T47D (cell line): Measurements from ENCODE around the gene BRICD5.

ENCODE experiments used
- DNase-seq, 2 experiments: peaks; one replicate each; pipeline versions ENCODE4 v3.0.0 to v3.0.0-alpha.2; 2011 to 2012; ENCODE audit warnings: low read depth in 1 of 2, low spot score in 1 of 2
- JUND ChIP-seq: IDR thresholded peaks from 2 replicates; pipeline ENCODE4 v1.6.1; 2012; ENCODE audit warnings: low read depth
- in situ Hi-C: cut with HindIII; loops from 2 replicates; pipeline ENCODE4 v1.10.0; 2016; ENCODE audit warnings: low sequenced_read_pairs, low pct_unique_long_range_greater_than_20kb

BRICD5 gene

DNA sequence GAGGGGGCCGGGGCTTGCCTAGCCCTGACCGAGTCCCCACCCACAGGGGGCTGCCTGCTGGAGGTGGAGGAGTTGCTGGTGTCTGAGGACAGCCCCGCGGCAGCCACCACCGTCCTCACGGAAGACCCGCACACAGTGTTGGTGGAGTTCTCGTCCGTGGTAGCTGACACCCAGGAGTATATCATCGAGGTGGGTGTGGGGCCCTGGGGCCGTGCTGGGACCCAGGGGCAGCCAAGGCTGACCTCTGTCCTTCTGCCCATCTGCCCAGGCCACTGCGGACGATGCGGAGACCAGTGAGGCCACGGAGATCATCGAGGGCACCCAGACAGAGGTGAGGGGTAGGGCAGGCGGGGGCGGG is 24.1 kb upstream of the BRICD5 start:
- in situ Hi-C loops, result no loop called here
- DNase-seq, result no peak
- no peak for TF ChIP-seq JUND

DNA sequence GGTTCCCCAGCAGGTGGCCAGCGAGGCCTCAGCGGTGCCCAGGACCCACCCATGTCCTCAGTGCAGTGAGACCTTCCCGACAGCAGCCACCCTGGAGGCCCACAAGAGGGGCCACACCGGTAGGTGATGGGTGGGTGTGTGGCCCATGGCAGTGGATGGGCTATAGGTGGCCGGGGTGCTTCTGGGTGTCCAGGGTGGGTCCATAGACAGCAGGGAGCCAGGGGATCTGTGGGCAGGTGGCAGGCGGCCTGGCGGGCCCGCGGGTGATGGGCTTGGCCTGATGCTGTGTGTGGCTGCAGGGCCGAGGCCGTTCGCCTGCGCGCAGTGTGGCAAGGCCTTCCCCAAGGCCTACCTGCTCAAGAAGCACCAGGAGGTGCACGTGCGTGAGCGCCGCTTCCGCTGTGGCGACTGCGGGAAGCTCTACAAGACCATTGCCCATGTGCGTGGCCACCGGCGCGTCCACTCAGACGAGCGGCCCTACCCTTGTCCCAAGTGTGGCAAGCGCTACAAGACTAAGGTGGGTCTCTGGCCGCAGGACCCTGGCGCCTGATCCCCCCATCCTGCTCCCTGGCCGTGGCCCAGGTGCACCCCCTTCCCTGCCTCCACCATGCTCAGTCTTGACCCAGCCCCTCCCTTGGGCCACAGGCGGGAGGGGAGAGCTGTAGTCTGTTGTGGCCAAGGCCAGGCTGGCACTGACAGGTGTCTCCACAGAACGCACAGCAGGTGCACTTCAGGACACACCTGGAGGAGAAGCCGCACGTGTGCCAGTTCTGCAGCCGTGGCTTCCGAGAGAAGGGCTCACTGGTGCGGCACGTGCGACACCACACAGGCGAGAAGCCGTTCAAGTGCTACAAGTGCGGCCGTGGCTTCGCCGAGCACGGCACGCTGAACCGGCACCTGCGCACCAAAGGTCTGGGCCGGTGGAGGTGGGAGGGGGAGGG is 23.5 kb upstream of the BRICD5 start:
- DNase-seq, result no peak
- no peak for TF ChIP-seq JUND
- in situ Hi-C loops, result no loop called here

DNA sequence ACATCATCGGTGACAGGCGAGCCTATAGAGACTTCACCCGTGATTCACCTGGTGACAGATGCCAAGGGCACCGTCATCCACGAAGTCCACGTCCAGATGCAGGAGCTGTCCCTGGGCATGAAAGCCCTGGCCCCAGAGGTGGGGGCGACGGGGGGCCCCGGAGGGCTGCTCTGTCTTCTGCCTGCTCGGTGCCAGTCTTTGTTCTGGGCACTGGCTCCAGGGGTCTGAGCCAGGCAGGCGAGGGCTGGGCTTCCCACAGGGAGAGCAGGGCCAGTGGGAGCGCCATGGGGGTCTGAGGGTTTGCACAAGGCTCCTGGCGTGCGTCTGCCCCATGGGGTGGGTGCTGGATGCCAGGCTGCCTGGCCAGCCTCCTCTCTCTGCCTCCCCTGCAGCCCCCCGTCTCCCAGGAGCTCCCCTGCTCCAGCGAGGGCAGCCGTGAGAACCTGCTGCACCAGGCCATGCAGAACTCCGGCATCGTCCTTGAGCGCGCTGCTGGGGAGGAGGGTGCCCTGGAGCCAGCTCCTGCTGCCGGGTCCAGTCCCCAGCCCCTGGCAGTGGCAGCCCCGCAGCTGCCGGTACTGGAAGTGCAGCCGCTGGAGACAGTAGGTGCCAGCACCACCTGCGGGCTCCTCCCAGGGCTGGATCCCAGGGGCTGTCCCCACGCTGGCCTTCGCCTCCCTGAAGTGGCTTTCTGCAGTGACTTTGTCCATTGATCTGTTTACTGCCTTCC is 22.5 kb upstream of the BRICD5 start:
- in situ Hi-C loops, result no loop called here
- no peak for DNase-seq
- TF ChIP-seq JUND, result no peak

DNA sequence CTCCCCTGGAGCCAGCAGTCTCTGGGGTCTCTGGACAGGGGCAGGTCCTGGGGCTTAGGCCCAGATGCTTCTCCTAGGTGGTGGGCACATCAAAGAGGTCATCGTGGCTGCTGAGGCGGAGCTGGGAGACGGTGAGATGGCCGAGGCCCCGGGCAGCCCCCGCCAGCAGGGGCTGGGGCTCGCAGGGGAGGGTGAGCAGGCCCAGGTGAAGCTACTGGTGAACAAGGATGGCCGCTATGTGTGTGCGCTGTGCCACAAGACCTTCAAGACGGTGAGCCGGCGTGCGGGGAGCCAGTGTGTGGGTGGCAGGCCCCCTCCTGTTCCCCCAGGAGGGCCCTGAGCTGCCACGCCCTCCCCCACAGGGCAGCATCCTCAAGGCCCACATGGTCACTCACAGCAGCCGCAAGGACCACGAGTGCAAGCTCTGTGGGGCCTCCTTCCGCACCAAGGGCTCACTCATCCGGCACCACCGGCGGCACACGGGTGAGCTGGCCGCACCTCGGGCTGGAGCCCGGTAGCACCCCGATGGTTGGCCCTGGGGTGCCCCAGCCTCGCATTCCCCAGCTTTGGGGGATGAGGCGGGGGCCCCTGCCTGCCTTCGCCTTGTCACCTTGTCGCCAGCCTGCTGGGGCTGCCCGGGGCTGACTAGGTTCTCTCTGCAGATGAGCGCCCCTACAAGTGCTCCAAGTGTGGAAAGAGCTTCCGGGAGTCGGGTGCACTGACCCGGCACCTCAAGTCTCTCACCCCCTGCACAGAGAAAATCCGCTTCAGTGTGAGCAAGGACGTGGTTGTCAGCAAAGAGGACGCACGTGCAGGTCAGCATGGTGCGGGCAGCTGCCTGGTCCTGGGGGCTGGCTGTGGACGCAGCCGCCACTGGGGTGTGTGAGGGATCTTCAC is 21.7 kb upstream of the BRICD5 start:
- in situ Hi-C loops, result no loop called here
- TF ChIP-seq JUND, result no peak
- DNase-seq, result no peak

DNA sequence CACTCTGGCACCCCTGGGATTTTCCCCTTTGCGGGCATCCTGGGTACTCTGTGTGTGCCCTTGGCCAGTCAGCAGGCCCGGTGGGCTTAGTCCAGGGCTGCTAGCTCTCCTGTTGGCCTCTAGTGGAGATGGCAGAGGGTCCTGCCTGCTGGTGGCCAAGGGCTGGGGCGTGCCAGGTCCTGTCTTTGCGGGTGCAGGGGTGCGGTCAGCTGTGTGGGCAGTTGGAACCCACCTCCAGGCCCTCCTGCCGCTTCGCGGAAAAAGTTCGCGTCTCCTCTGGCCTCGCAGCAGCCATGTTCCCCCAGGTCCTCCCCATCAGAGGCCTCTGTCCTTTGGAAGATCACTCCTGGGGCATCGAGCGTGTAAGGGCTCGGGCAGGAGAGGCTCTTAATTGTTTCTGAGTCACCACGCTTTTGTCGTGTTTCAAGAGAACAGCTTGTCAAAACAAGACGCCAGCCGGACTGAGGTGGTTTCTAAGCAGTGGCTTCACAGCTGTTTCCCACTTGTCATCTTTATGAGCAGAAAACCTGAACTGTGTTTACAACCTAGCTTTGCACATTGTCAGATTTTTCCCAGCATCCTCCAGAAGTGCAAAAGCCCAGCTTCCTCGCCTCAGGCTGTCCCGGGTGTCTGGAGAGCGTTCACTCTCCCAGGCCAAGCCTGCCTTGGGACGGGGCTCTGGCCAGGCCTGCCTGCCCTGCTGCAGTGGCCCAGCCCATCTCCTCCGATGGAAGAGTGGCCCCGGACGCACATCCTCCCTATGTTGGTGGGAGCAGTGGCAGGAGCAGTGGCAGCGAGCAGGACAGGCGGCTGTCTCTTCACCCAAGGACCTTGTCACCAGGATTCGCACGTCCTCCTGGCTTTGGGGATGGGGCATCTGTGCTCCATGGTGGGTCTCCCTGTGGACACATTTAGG is 20.6 kb upstream of the BRICD5 start:
- TF ChIP-seq JUND, result no peak
- no peak for DNase-seq
- in situ Hi-C loops, result no loop called here

DNA sequence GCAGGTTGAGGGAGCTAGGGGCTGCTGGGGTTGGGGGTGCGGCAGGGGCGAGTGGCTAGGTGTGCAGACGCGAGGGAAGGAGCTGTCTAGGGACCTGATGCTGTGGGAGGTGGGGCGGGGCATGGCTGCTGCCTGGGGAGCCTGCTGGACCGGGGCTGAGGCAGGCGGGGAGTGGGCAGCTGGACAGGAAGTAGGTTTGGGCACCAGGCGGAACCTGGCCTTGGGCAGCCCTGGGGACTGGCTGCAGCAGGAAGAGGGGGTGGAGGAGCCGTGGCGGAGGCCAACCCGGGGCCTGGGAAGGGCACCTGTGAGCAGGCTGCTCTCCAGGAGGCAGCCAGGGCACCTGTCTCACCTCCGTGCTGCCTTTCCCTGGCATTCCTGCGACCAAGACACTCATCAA is 19.7 kb upstream of the BRICD5 start:
- in situ Hi-C loops, result no loop called here
- TF ChIP-seq JUND, result no peak
- no peak for DNase-seq

DNA sequence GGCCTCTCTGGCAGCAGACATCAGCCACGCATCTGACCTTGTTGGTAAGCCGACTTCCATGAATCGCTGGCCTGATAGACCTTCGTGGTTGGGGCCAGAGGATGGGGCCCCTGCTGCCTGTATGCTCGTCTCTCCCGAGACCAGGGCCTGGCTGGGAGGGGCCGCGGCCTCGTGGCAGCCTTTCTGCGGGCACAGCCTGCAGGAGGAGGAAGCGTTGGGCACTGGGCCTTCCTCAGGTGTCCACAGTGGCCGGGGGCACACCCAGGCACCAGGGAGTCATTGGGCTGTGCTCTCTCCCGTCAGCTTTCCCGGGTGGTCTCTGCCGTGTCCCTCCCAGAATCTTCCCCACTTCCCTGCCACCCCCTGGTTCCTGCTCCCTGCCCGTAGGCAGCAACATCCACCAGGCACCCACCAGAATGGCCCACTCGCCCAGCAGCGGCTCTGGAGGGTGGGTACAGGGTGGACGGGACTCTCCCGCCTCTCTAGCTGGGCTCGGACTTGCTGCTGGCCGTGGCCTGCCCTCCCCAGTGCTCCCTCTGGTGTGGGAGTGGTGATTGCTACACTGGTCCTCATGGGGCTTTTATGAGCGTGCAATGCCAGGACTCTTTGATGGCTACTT is 19.1 kb upstream of the BRICD5 start:
- in situ Hi-C loops, result no loop called here
- DNase-seq, result no peak
- TF ChIP-seq JUND, result no peak

DNA sequence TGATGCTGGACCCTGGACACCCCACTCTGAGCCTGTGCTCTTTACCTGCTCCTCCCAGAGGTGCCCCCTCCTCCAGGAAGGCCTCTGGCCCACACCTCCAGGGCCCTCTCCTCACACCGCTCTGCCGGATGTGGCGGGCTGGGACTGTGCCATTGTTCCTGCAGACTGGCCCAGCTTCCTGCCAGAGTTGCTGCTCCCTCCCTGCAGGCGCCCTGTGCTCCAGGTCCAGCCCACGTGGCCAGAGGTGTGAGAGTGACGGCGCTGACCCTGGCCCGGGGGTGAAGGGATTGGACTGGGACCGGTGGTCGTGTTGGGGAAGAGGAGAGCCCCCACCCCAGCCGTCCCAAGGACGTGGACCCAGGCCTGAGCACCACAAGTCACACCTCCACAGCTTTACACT is 18.4 kb upstream of the BRICD5 start:
- in situ Hi-C loops, result no loop called here
- TF ChIP-seq JUND, result no peak

DNA sequence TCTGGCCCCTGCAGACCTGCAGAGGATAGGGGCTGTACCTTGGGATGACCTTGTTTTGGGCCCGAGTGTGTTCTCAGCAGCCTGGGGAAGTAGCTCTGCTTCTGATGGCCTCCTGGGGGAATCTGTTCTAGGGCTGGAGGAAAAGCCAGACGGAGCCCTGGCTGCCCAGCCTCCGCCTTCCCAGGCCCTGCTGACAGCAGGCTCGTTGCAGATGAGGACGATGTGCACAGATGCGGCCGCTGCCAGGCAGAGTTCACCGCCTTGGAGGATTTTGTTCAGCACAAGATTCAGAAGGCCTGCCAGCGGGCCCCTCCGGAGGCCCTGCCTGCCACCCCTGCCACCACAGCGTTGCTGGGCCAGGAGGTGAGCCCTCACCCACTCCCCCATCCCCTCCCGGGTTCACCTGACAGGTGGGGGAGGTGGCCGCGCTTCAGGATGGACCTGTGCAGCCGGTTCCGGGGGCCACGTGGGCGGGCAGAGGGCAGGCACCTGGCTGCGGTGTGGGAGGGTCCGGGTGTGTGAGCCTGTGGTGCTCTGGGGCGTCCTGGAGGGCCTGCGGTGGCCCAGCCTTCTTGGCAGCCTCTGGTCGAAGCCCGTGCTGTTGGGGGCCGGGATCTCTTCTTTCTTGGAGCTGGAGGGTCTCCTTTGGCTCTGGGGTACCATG is 17.6 kb upstream of the BRICD5 start:
- in situ Hi-C loops, result no loop called here
- no peak for TF ChIP-seq JUND
- DNase-seq, result peak; percentile 79 to 90

More for the DNA sequence above, 18.4 kb upstream of the BRICD5 start:
- no peak for DNase-seq

DNA sequence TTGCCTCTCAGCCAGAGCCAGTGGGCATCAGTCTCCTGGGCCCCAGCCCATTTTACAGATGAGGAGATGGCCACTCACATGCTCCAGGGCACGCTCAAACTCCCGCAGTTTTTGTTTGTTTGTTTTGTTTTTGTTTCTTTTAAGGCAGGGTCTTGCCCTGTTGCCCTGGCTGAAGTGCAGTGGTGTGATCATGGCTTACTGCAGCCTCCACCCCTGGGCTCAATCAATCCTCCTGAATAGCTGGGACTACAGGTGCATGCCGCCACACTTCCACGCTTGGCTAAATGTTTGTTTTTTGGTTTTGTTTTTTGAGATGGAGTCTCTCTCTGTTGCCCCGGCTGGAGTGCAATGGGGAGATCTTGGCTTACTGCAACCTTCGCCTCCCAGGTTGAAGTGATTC is 16.3 kb upstream of the BRICD5 start:
- TF ChIP-seq JUND, result no peak
- no peak for DNase-seq
- in situ Hi-C loops, result no loop called here
